8988T (cell line): ENCODE results near the gene DCUN1D3.
"Not testable (repeated sequence)": the region's sequence is repeated elsewhere in the genome, so short reads cannot be mapped to it uniquely, and the experiment has no call there.

Experiments used
- DNase-seq: peaks from one replicate; pipeline ENCODE4 v3.0.0; 2011

DCUN1D3 gene

GRCh38 chr16:20860995-20861394, 39.2 kb downstream of the DCUN1D3 start:
- not testable (repeated sequence) for DNase-seq

- no peak for DNase-seq
Observed at GRCh38 chr16:20860361-20860760, 39.8 kb downstream of the DCUN1D3 start.

DNA sequence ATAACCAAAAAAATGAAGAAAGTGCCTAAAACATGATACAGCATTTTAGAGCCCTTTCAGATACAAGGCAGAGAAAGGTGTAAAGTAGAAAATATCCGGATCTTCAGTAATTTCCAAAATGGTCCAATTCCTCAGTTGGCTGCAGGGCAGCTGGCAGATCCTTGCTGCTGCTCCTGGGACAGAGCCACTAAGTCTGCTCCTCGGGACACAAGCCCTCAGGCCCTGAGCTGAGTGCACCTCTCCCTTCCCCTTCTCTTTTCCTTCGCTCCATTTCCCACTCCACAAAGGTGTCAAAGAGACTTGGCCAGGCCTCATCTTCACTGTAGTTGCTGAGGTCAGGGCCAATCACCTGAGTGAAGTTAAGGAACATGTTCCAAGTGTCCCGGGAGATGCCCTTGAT, 40.5 kb downstream of the DCUN1D3 start:
- no peak for DNase-seq

DNA sequence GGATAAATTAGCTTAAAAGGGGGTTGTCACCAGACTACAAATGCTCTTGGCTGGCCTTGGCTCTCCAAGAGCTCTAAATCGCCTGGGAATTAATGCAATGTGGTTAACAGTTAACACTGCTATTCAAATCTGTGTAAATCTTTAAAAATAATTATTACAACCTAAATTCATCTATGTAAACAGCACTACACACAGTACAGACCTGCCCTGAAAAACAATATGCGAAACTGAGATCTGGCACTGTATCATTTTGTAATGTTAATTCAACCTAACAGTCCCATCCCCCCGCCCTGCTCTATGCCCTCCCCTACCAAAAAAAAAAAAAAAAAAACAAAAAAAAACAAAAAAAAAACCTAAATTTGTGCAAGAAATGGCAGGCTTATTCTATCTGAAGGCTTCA, 40.9 kb downstream of the DCUN1D3 start:
- DNase-seq, result no peak

- DNase-seq, result no peak
Observed at GRCh38 chr16:20857281-20857680, 42.9 kb downstream of the DCUN1D3 start.

DNA sequence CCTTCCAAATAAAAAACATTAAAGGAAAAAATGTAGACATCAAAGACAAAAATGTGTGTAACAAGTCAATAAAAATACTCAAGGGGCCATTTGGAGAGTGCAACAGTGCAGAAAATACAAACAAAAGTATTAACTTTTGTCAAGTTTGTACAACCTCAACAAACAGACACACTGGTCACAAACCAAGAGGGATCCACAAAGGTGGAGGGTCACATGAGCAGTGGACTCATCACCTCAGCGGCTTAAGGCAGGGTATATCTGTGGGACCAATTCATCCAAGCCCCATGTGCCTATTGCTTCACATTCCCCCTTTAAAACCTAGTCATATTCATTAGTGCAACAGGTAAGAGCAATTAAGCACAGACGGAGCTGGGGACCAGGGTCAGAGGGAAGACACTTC, 45.2 kb downstream of the DCUN1D3 start:
- DNase-seq, result no peak

DNA sequence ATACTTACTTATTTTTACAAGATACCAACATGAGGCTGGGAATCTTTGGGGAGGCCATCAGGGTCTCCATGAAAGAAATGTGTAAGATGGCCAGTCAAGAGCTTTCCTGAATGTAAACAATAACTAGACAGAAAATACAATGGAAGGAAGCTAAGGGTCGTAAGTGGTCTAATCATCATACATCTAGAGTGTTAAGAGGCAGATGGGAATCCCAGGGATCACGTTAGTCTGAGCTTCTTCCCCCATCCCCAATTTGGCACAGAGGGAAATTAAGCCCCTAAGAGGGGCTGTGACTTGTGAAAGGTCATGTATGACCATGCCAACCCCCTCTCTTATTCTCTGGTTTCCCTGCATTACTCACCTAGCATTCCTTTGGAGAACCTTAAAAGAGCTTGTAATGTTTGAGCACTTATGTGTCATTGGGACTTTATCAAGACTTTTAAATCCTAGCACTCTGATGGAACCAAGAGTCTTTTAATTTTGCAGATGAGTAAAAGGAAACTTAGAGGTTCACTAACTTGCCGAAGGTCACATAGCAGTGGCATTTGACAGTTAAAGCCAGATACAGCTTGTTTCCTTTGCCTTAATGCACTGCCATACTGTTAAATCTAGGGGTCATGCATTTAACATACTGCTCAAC, 46.1 kb downstream of the DCUN1D3 start:
- no peak for DNase-seq

- no peak for DNase-seq
Observed at GRCh38 chr16:20853143-20853542, 47.0 kb downstream of the DCUN1D3 start.

DNA sequence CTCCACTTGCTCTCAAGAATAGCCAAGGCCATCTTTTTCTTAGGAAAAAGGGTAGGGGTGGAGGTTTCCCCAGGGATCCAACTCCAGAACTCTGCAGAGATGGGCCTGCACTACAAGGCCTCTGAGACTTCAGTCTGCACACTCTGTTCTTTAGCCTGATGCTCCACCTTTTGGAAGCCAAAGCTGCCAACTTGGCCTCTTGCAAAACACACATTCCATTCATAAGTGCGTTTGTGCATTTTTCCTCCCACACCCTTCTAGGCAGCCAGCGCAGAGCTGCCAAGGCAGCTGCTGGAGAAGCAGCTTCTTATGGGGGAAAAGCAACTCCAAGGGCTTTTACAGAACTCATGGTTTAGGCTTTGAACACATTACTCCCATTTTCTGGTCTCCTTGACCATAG, 48.6 kb downstream of the DCUN1D3 start:
- no peak for DNase-seq

- DNase-seq, result no peak
Observed at GRCh38 chr16:20850981-20851380, 49.2 kb downstream of the DCUN1D3 start.

- no peak for DNase-seq
Observed at GRCh38 chr16:20849589-20850390, 50.4 kb downstream of the DCUN1D3 start.

GRCh38 chr16:20847550-20847949, 52.6 kb downstream of the DCUN1D3 start:
- no peak for DNase-seq

DNA sequence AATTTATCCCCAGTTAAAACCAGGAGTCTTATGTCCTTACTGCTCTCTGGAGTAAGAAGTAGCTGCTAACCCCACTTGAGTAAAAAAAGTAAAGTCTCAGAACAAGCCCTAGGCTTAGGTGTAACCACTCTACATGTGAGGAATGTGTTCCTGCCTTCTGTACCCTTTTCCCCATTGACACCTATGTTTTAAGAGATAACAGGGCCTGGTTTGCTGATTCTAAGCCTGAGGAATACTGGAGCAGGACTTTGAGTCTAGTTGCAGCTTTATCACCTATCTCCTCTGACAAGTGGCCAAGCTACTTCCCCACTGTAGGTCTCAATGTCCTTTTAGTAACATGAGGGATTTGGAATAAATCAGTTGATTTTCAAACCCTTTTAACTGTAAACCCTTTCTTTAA, 53.6 kb downstream of the DCUN1D3 start:
- DNase-seq, result no peak

GRCh38 chr16:20846030-20846429, 54.1 kb downstream of the DCUN1D3 start:
- no peak for DNase-seq

DNA sequence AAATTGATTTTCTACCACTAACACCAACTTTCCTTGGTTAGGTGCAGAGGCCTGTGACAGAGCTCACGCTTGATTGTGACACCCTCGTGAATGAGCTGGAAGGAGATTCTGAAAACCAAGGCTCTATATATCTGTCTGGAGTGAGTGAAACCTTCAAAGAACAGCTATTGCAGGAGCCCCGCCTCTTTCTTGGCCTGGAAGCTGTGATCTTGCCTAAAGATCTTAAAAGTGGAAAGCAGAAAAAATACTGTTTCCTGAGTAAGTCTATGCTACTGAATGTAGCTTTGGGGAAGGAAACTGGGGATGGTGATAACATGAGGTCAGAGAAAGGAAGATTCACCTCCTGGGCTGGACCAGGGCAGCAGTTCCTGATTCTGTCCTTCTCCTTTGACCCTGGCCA, 55.6 kb downstream of the DCUN1D3 start:
- DNase-seq, result no peak

DNA sequence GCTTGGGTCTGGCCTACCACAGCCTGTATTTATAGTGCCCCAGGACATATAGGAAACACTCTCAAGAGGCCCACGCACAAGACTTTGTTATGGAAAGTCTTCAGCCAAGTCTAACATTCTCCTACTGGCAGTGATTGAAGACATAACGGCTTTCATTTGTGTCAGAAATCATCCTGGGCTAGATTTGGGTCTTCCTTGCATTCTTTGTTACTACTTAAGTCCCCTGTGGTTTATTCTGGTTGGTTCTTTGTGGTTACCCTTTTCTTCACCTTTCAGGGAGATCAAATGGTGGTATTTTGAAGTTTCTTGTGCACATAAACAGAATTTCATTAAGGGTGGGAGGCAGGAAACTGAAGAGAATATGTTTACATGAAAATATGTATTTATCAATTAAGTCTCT, 56.1 kb downstream of the DCUN1D3 start:
- DNase-seq, result no peak

DNA sequence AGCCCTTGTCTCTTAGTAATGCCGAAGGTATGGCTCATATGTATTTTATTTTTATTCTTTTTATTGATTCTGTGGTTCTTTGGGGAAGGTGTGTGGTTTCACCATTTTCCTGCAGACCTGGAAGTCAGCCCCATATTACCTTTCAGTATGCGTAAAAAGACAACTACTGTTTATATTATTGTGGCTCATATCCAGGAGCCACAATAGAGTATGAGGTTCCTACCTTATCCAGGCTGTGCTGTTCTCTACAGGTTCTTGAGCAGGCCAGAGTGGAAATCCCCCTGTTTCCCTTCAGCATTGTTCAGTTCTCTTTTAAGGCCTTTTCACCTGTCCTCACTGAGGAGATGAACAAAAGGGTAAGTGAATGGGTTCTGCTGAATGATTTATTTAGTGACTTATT, 60.7 kb downstream of the DCUN1D3 start:
- DNase-seq, result no peak

GRCh38 chr16:20838240-20838639, 61.9 kb downstream of the DCUN1D3 start:
- no peak for DNase-seq

GRCh38 chr16:20833086-20833485, 67.1 kb downstream of the DCUN1D3 start:
- no peak for DNase-seq

DNA sequence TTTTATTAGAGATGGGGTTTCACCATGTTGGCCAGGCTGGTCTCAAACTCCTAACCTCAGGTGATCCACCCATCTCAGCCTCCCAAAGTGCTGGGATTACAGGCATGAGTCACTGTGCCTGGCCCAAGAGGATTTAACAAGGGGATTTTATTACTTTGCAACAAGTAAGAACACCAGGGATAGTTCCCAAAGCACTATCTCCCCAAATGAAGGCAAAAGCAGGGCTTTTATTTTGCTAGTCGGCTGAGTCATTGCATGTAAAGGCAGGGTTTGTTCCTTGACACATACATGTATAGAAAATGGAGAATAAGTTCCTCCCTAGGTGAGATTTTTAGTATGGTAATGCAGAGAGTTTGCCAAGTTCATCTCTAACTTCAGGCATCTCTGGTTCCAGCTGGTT, 69.8 kb downstream of the DCUN1D3 start:
- no peak for DNase-seq

DNA sequence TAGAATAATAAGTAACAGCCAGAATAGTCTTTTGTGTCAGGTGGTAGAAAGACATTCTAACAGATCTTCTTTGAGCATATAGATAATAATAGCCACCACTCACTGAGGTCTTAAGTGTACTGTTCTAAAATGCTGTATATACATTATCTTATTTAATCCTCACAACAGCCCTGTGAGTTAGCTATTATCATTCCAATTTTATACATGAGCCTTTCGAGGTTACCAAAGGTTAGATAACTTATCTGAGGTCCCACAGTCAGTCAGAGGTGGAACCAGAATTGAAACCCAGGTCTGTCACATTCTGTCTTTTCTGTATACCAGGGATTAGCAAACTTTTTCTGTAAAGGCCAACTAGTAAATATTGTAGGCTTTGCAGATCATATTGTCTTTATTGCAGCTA, 70.6 kb downstream of the DCUN1D3 start:
- no peak for DNase-seq

DNA sequence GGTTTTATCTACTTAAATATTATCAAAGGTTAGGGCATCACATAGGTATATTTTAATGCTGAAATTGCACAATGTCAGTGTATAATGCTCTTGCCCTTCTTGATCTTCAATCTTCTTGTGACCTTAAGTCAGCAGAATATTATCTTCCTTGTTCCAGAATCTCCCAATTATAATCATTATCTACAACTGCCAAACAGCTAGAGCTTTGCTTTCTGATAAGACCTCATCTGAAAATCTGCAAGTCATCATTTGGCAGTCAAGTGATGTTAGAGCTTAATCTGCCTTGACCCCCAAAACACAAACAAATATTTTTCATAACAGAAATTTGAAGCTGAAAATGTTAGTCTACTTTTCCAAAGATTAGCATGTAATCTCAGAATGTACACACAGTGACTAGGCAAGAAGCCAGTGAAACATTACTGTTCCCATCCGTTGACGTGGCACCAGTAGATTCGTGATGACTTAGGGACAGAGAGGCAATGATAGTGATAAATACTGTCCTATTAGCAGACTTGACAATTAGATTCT, 74.1 kb downstream of the DCUN1D3 start:
- no peak for DNase-seq

- DNase-seq, result no peak
Observed at GRCh38 chr16:20822521-20823325, 77.4 kb downstream of the DCUN1D3 start.

DNA sequence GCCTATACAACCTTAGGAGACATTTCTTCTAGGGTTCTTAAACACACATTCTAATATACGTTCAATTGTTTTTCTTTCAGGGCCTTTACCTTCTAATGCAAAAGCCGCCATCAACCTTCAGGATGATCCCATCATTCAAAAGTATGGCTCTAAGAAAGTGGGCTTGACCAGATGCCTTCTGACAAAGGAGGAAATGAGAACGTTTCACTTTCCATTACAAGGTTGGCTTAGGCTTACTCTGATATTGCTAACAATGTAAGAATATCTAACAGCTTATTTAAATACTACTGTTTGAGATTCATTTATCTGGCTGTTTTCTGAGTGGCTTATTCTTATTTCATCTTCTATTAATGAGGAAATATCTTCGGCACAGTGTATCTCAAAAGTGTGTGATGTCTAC, 78.5 kb downstream of the DCUN1D3 start:
- DNase-seq, result no peak
